Measurements from ENCODE around the gene AFG1L. TPM values are rescaled to one million over a fixed set of nuclear protein-coding genes. Genes with fewer than 3 reads are reported as not detected.
"Not testable (repeated sequence)": the region's sequence is repeated elsewhere in the genome, so short reads cannot be mapped to it uniquely, and the experiment has no call there.

AFG1L gene
- total RNA-seq, 1 donor from 2014 or later: 9.6 TPM

GRCh38 chr6:108531332-108531731 is 236.5 kb downstream of the AFG1L start:
- H3K4me3 Mint-ChIP-seq: no peak overlapping the region
- H3K27me3 Mint-ChIP-seq: peaks cover 6% of the 10 kb centered on the region
- no peaks in the 10 kb centered on the region for H3K36me3 Mint-ChIP-seq
- H3K4me1 Mint-ChIP-seq (ENCODE audit: unreplicated experiment): no peaks in the 10 kb centered on the region
- H3K27ac Mint-ChIP-seq: no peak overlapping the region
- H3K9me3 Mint-ChIP-seq: no peaks in the 10 kb centered on the region
- no peak for TF ChIP-seq CTCF (conservative IDR thresholded peaks at IDR 0.05)
- DNase-seq (ENCODE audit: extremely low spot score, unreplicated experiment): no peak

GRCh38 chr6:108535114-108535742 is 240.4 kb downstream of the AFG1L start:
- no peaks in the 10 kb centered on the region for H3K36me3 Mint-ChIP-seq
- no peak for DNase-seq (ENCODE audit: extremely low spot score, unreplicated experiment)

GRCh38 chr6:108535920-108536535 is 241.2 kb downstream of the AFG1L start:
- H3K9me3 Mint-ChIP-seq; DNase-seq (ENCODE audit: extremely low spot score, unreplicated experiment); H3K4me1 Mint-ChIP-seq (ENCODE audit: unreplicated experiment); H3K36me3 Mint-ChIP-seq; H3K4me3 Mint-ChIP-seq; H3K27ac Mint-ChIP-seq; H3K27me3 Mint-ChIP-seq: not testable (repeated sequence)

More at GRCh38 chr6:108535114-108535742, 240.4 kb downstream of the AFG1L start:
- H3K27me3 Mint-ChIP-seq: peaks cover 6% of the 10 kb centered on the region
- TF ChIP-seq CTCF (conservative IDR thresholded peaks at IDR 0.05): no peak
- H3K4me1 Mint-ChIP-seq (ENCODE audit: unreplicated experiment): no peaks in the 10 kb centered on the region
- no peaks in the 10 kb centered on the region for H3K9me3 Mint-ChIP-seq
- H3K4me3 Mint-ChIP-seq: no peak overlapping the region
- H3K27ac Mint-ChIP-seq: no peak overlapping the region

- peaks cover 5% of the 10 kb centered on the region for H3K27me3 Mint-ChIP-seq
- H3K9me3 Mint-ChIP-seq: no peaks in the 10 kb centered on the region
- DNase-seq (ENCODE audit: extremely low spot score, unreplicated experiment): no peak
- H3K27ac Mint-ChIP-seq: no peak overlapping the region
- peak overlapping the region; percentile 40 for H3K4me3 Mint-ChIP-seq
- peak; percentile 95 for TF ChIP-seq CTCF (conservative IDR thresholded peaks at IDR 0.05)
- peaks cover 8% of the 10 kb centered on the region for H3K4me1 Mint-ChIP-seq (ENCODE audit: unreplicated experiment)
- H3K36me3 Mint-ChIP-seq: no peaks in the 10 kb centered on the region
Measured at GRCh38 chr6:108541843-108542759, 247.2 kb downstream of the AFG1L start.

- Mint-ChIP-seq H3K4me3 (no peak overlapping the region), H3K9me3 (no peaks in the 10 kb centered on the region), H3K4me1 (ENCODE audit: unreplicated experiment) (peaks cover 8% of the 10 kb centered on the region), H3K27me3 (peaks cover 5% of the 10 kb centered on the region), H3K27ac (no peak overlapping the region), H3K36me3 (no peaks in the 10 kb centered on the region)
- no peak for TF ChIP-seq CTCF (conservative IDR thresholded peaks at IDR 0.05)
- no peak for DNase-seq (ENCODE audit: extremely low spot score, unreplicated experiment)
Measured at GRCh38 chr6:108543175-108543940, 248.5 kb downstream of the AFG1L start.

Measured in type B pancreatic cell (in vitro differentiated cells).